ENCODE results near the gene AKAP13. TPM values are rescaled to one million over a fixed set of nuclear protein-coding genes. Genes with fewer than 3 reads are reported as not detected.
A peak's percentile ranks its signal among the peaks of the same experiment; 100 is the strongest.

AKAP13 gene
- total and polyA plus RNA-seq, 9 donors: 45.3 to 190 (median 98.6) TPM

DNA sequence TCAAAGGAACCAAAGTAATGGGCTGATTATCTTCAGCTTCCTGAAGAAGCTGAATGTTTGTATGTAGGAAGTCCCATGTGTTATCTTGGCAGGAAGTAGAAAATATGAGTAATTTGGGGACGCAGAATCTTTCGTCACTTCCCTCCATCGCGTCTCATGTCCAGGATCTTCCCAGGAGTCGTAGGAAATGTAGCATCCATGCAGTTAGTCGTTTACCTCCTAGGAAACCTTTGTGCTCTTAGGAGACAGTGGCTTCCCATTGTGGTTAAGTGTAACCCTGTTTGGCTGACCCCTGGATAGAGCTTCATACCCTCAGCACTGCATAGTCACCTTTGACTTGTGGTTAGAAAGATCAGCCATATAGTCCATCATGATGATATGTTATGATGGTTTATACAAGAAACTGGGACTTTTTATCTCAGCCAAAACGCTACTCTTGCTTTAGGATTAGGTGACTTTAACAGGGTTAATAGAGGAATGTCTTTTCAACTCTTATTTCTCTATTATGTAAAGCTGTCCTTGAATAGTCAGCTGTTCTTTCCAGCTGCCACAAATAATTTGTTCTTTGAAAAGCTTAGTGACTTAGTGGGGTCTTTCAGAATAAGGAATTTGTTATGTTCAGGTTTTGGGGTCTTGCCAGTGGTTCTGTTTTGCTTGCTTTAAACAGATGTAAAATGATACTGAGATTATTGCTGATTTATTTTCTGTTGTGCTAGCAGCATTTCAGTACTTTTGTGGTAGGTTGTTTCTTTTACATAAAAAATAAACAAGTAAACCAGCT, 322.1 kb downstream of the AKAP13 start:
- intact Hi-C loops (cut with DNase I): loop anchor here in 1 of 4 donors (10.0 kb wide), 1 partner anchor 78 kb away; no protein-coding TSS in a partner anchor
- Histone ChIP-seq H3K9me3 (no peaks in the 10 kb centered on the region), H3K27me3 (no peaks in the 10 kb centered on the region), H3K36me3 (no peaks in the 10 kb centered on the region), H3K4me3 (no peak overlapping the region), H3K4me1 (ENCODE audit: insufficient read depth) (peaks cover 20% of the 10 kb centered on the region), H3K27ac (peak overlapping the region in 1 of 2 donors; percentile 54)
- WGBS, 3 donors: 25 to 32% (median 29%) methylated on average over 7 of the region's 7 CpGs
- no peak for TF ChIP-seq EP300 (IDR thresholded peaks at IDR 0.05)
- no peak for TF ChIP-seq CTCF (IDR thresholded peaks at IDR 0.05)
- TF ChIP-seq POLR2A (IDR thresholded peaks at IDR 0.05): no peak
- no peak for DNase-seq

GRCh38 chr15:85704066-85704465, 323.7 kb downstream of the AKAP13 start:
- intact Hi-C loops (cut with DNase I): loop anchor here in 1 of 4 donors (10.0 kb wide), 1 partner anchor 79 kb away; no protein-coding TSS in a partner anchor
- no peak overlapping the region for H3K4me3 ChIP-seq
- 18 to 42% (median 21%) methylated on average over 4 of the region's 4 CpGs for WGBS, 3 donors
- no peaks in the 10 kb centered on the region for H3K9me3 ChIP-seq
- no peaks in the 10 kb centered on the region for H3K36me3 ChIP-seq
- H3K4me1 ChIP-seq (ENCODE audit: insufficient read depth): peaks cover 25% of the 10 kb centered on the region
- H3K27me3 ChIP-seq: no peaks in the 10 kb centered on the region
- peak overlapping the region in 1 of 2 donors; percentile 54 for H3K27ac ChIP-seq
- no peak for DNase-seq
- TF ChIP-seq CTCF (IDR thresholded peaks at IDR 0.05) (no peak), EP300 (IDR thresholded peaks at IDR 0.05) (no peak), POLR2A (IDR thresholded peaks at IDR 0.05) (no peak)

DNA sequence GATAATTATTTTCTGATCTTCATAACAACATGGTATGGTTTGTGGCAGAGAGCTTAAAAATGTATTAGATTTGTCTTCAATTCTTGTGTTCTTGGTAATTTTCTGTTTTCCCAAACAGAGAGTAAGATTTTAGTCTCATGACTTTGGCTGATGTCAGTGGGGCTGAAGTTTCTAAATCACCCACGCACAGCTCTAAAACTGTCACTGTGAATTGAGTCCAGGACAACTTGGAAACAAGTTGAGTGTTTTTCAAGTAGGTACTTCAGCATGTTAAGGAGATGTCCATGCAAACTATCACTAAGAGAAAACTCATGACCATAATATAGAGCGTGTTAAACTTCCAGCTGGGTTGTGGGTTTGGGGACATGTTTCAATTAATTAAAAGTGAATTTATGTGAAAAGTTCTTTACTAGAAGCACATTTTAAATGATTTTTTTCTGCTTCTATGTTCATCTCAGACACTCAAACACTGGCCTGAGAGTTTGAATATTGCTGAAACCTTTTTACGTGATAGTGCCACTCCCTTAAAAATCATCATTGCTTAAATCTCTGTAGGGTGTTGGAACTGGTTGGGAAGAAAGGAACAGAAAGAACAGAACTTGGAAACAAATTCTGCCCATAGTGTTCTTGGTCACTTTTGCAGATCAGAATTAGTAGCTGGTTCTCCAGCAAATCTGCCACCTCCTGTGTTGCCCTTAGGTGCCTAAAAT, 324.5 kb downstream of the AKAP13 start:
- 66 to 79% (median 74%) methylated on average over 3 of the region's 3 CpGs for WGBS, 3 donors
- intact Hi-C loops (cut with DNase I): loop anchor here in 1 of 4 donors (10.0 kb wide), 1 partner anchor 80 kb away; no protein-coding TSS in a partner anchor
- H3K27me3 ChIP-seq: no peaks in the 10 kb centered on the region

More for the DNA sequence above, 324.5 kb downstream of the AKAP13 start:
- Histone ChIP-seq H3K9me3 (no peaks in the 10 kb centered on the region), H3K36me3 (no peaks in the 10 kb centered on the region), H3K4me3 (no peak overlapping the region), H3K4me1 (ENCODE audit: insufficient read depth) (peaks cover 25% of the 10 kb centered on the region), H3K27ac (peak overlapping the region in 1 of 2 donors; percentile 54)
- TF ChIP-seq EP300 (IDR thresholded peaks at IDR 0.05) (no peak), POLR2A (IDR thresholded peaks at IDR 0.05) (no peak), CTCF (IDR thresholded peaks at IDR 0.05) (no peak)
- no peak for DNase-seq

Data from ovary (tissue), 9 donors.